IPS-18a (cell line): ENCODE data around the gene GULP1.

Source experiments
- H3K27ac ChIP-seq: one replicate; pipeline ENCODE4 v1.5.1; 2013; ENCODE audit warnings: low read length
- H3K27me3 ChIP-seq: one replicate; pipeline ENCODE4 v1.6.1; 2013; ENCODE audit warnings: mild to moderate bottlenecking, low read length; ENCODE audit not compliant: control insufficient read depth, insufficient read depth
- H3K36me3 ChIP-seq: one replicate; pipeline ENCODE4 v1.6.1; 2013; ENCODE audit warnings: low read depth, low read length; ENCODE audit not compliant: control insufficient read depth
- H3K4me1 ChIP-seq: one replicate; pipeline ENCODE4 v1.6.1; 2013; ENCODE audit warnings: low read depth, low read length; ENCODE audit not compliant: control insufficient read depth
- H3K4me3 ChIP-seq: one replicate; pipeline ENCODE4 v1.5.1; 2013; ENCODE audit warnings: low read length
- H3K9ac ChIP-seq: one replicate; pipeline ENCODE4 v1.6.1; 2013; ENCODE audit warnings: mild to moderate bottlenecking, low read length, moderate library complexity
- H3K9me3 ChIP-seq: one replicate; pipeline ENCODE4 v1.6.1; 2013; ENCODE audit warnings: low read depth, low read length; ENCODE audit not compliant: control insufficient read depth

The GULP1 gene

GRCh38 chr2:188495969-188496431 is 204.3 kb downstream of the GULP1 start:
- H3K9ac ChIP-seq = no peak overlapping the region
- no peak overlapping the region for H3K4me3 ChIP-seq
- H3K27me3 ChIP-seq = no peaks in the 10 kb centered on the region
- no peaks in the 10 kb centered on the region for H3K9me3 ChIP-seq
- H3K27ac ChIP-seq = no peak overlapping the region
- H3K36me3 ChIP-seq = no peaks in the 10 kb centered on the region
- H3K4me1 ChIP-seq = peaks cover 8% of the 10 kb centered on the region

GRCh38 chr2:188497726-188498125 is 206.1 kb downstream of the GULP1 start:
- no peak overlapping the region for H3K27ac ChIP-seq
- no peaks in the 10 kb centered on the region for H3K27me3 ChIP-seq
- no peaks in the 10 kb centered on the region for H3K9me3 ChIP-seq
- no peaks in the 10 kb centered on the region for H3K36me3 ChIP-seq
- no peaks in the 10 kb centered on the region for H3K4me1 ChIP-seq
- H3K4me3 ChIP-seq = no peak overlapping the region
- H3K9ac ChIP-seq = no peak overlapping the region

- Histone ChIP-seq H3K4me1 (peaks cover 11% of the 10 kb centered on the region), H3K27ac (no peak overlapping the region), H3K36me3 (no peaks in the 10 kb centered on the region), H3K9ac (no peak overlapping the region), H3K9me3 (no peaks in the 10 kb centered on the region), H3K27me3 (no peaks in the 10 kb centered on the region), H3K4me3 (no peak overlapping the region)
Measured at GRCh38 chr2:188503975-188504374, 212.3 kb downstream of the GULP1 start.

GRCh38 chr2:188506843-188507242 is 215.2 kb downstream of the GULP1 start:
- H3K4me3 ChIP-seq = no peak overlapping the region
- no peak overlapping the region for H3K9ac ChIP-seq
- H3K4me1 ChIP-seq = peaks cover 17% of the 10 kb centered on the region
- no peaks in the 10 kb centered on the region for H3K27me3 ChIP-seq
- H3K27ac ChIP-seq = no peak overlapping the region
- H3K36me3 ChIP-seq = no peaks in the 10 kb centered on the region
- no peaks in the 10 kb centered on the region for H3K9me3 ChIP-seq

GRCh38 chr2:188511346-188511745 is 219.7 kb downstream of the GULP1 start:
- no peak overlapping the region for H3K4me3 ChIP-seq
- H3K27ac ChIP-seq = no peak overlapping the region
- no peaks in the 10 kb centered on the region for H3K27me3 ChIP-seq

DNA sequence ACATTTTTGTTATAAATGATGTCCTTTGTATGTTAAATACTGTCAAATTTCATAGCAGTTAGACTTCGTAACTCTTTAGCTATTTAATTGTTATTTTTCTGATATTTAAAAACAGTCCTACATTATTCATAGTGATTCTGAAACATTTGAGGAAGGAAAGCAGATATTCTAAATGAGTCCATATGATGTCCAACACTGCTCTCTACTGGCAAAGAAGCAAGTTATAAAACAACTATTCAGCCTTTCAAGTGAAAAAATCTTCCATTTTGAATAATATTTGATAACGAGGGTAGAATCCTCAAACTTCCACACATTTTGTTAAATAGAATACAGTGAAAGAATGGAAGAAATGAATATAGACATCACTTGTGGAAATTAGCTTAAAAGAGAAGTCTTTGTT is 220.8 kb downstream of the GULP1 start:
- no peaks in the 10 kb centered on the region for H3K27me3 ChIP-seq
- no peak overlapping the region for H3K27ac ChIP-seq
- peaks cover 21% of the 10 kb centered on the region for H3K4me1 ChIP-seq
- no peaks in the 10 kb centered on the region for H3K9me3 ChIP-seq
- H3K36me3 ChIP-seq = no peaks in the 10 kb centered on the region
- no peak overlapping the region for H3K4me3 ChIP-seq
- no peak overlapping the region for H3K9ac ChIP-seq

More at GRCh38 chr2:188511346-188511745, 219.7 kb downstream of the GULP1 start:
- no peak overlapping the region for H3K9ac ChIP-seq
- H3K36me3 ChIP-seq = no peaks in the 10 kb centered on the region
- no peaks in the 10 kb centered on the region for H3K9me3 ChIP-seq
- peaks cover 22% of the 10 kb centered on the region for H3K4me1 ChIP-seq

GRCh38 chr2:188515918-188516317 is 224.2 kb downstream of the GULP1 start:
- H3K4me3 ChIP-seq = no peak overlapping the region
- no peaks in the 10 kb centered on the region for H3K36me3 ChIP-seq
- H3K9me3 ChIP-seq = no peaks in the 10 kb centered on the region
- no peak overlapping the region for H3K27ac ChIP-seq
- no peaks in the 10 kb centered on the region for H3K27me3 ChIP-seq
- H3K4me1 ChIP-seq = peaks cover 22% of the 10 kb centered on the region
- no peak overlapping the region for H3K9ac ChIP-seq

GRCh38 chr2:188517549-188518215 is 226.0 kb downstream of the GULP1 start:
- Histone ChIP-seq H3K4me1 (peaks cover 20% of the 10 kb centered on the region), H3K27ac (no peak overlapping the region), H3K9ac (no peak overlapping the region), H3K9me3 (no peaks in the 10 kb centered on the region), H3K27me3 (no peaks in the 10 kb centered on the region), H3K4me3 (no peak overlapping the region), H3K36me3 (peaks cover 2% of the 10 kb centered on the region)

DNA sequence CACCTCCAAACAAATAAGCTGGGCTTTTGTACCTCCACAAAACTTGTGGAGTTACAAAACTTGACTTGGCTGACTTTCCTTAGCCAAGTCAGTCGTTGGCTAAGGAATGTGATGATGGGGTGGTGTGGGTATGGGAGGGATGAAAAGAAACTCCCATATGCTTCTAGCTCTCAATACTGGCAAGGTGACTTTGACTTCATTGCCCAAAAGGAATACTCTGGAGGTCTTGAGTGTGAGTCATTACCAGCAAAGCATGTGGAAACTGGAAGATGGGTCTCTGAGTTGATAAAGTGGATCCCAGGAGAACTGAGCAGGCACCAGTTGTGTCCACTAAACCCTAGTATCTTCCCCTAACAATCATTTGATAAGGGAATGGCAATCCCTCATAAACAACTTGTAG is 226.7 kb downstream of the GULP1 start:
- no peak overlapping the region for H3K27ac ChIP-seq
- no peaks in the 10 kb centered on the region for H3K27me3 ChIP-seq
- peaks cover 3% of the 10 kb centered on the region for H3K36me3 ChIP-seq
- H3K9me3 ChIP-seq = no peaks in the 10 kb centered on the region
- H3K9ac ChIP-seq = no peak overlapping the region
- peaks cover 20% of the 10 kb centered on the region for H3K4me1 ChIP-seq
- H3K4me3 ChIP-seq = no peak overlapping the region

DNA sequence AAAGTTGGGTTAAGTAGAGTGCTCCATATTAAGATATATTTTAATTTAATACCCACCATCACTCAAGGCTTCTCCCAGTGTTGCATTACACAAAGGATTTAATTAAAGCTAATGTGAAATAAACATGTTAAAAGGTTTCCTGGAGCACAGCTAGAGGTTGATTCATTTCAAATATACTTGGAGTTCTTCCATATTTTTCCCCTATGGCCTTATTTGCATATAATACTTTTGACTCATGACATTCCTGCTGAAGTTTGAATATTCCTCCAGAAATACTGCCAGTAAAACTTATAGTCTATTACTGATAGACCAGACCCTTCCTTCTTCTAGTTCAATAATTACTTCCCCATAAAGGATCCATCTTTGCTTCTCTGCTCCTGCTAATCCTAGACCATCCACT is 227.5 kb downstream of the GULP1 start:
- Histone ChIP-seq H3K27ac (no peak overlapping the region), H3K9ac (no peak overlapping the region), H3K9me3 (no peaks in the 10 kb centered on the region), H3K27me3 (no peaks in the 10 kb centered on the region), H3K36me3 (peaks cover 3% of the 10 kb centered on the region), H3K4me3 (no peak overlapping the region), H3K4me1 (peaks cover 20% of the 10 kb centered on the region)

- peaks cover 4% of the 10 kb centered on the region for H3K4me1 ChIP-seq
- no peak overlapping the region for H3K4me3 ChIP-seq
- no peak overlapping the region for H3K9ac ChIP-seq
- H3K27me3 ChIP-seq = no peaks in the 10 kb centered on the region
- H3K36me3 ChIP-seq = peaks cover 3% of the 10 kb centered on the region
- no peaks in the 10 kb centered on the region for H3K9me3 ChIP-seq
- H3K27ac ChIP-seq = no peak overlapping the region
Measured at GRCh38 chr2:188522517-188522916, 230.8 kb downstream of the GULP1 start.

GRCh38 chr2:188523919-188524318 is 232.2 kb downstream of the GULP1 start:
- Histone ChIP-seq H3K9me3 (no peaks in the 10 kb centered on the region), H3K27ac (no peak overlapping the region), H3K36me3 (peaks cover 3% of the 10 kb centered on the region), H3K9ac (no peak overlapping the region), H3K27me3 (no peaks in the 10 kb centered on the region), H3K4me3 (no peak overlapping the region), H3K4me1 (no peaks in the 10 kb centered on the region)
